Transverse colon (tissue), 4 donors: ENCODE measurements around the gene PDZRN3.
A peak's percentile ranks its signal among the peaks of the same experiment; 100 is the strongest.

Source experiments
- CTCF ChIP-seq, 5 experiments: fragments of 200-600 bp in 3 of 5; fragments of 450-650 bp in 2 of 5; sonication (generic) in 3 of 5; IDR thresholded peaks; 1 replicate in 2 of 5; 2 replicates in 3 of 5; pipeline ENCODE4 v1.5.1; 2016 to 2017; ENCODE audit warnings: antibody characterized with exemption in 5 of 5, inconsistent platforms in 3 of 5, mild to moderate bottlenecking in 2 of 5, moderate library complexity in 1 of 5
- POLR2AphosphoS5 ChIP-seq, 3 donors: sonication (generic); formaldehyde crosslinking; IDR thresholded peaks; one replicate each; pipeline ENCODE4 v1.6.1; 2016; ENCODE audit warnings: antibody characterized with exemption in 3 of 3

GRCh38 chr3:73401059-73401458, 223.7 kb downstream of the PDZRN3 start:
- TF ChIP-seq CTCF (IDR thresholded peaks at IDR 0.05) (no peak), POLR2AphosphoS5 (IDR thresholded peaks at IDR 0.05) (peak in 1 of 3 donors; percentile 5)
